GM04503 (cell line): ENCODE results near the gene MYL5.
"Not testable (repeated sequence)": the region's sequence is repeated elsewhere in the genome, so short reads cannot be mapped to it uniquely, and the experiment has no call there.

Source experiments
- DNase-seq: peaks from one replicate; pipeline ENCODE4 v3.0.0-alpha.2; 2012; ENCODE audit warnings: low read depth

MYL5 gene

GRCh38 chr4:636628-637159 is 37.6 kb upstream of the MYL5 start:
- DNase-seq = no peak

DNA sequence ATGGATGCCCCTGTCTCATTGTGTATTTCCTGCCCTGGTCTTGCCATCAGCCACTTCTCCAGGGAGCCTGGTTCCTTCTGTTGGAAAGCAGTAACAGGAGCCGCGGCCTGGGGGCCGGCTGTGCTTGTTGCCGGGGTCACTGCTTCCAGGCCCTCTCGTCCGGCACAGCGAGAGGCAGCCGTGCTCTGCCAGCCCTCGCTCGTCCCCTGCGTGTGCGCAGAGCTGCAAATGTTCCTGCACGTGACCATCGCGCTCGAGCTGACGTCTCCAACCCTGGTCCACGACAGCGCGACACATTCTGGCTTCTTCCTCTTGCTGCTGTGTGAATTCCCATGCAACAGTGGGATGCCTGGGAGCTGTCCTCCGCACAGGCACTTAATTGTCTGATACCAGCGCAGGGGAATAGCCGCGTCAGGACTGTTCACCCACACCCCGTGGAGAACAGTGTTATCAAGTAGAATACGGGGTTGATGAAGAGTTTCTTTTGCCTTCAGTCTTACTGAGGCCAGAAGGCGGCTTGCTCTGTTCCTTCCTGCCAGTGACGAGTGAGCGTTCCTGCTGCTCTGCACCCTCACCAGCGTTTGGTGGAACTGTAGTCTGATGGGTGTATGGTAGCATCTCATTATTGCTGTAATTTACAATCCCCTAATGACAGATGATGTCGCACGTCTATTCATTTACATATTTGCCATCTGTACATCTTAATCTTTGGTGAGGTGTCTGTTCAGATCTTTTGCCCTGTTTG is 36.6 kb upstream of the MYL5 start:
- DNase-seq = no peak

- DNase-seq = not testable (repeated sequence)
Measured at GRCh38 chr4:642366-642765, 32.0 kb upstream of the MYL5 start.

DNA sequence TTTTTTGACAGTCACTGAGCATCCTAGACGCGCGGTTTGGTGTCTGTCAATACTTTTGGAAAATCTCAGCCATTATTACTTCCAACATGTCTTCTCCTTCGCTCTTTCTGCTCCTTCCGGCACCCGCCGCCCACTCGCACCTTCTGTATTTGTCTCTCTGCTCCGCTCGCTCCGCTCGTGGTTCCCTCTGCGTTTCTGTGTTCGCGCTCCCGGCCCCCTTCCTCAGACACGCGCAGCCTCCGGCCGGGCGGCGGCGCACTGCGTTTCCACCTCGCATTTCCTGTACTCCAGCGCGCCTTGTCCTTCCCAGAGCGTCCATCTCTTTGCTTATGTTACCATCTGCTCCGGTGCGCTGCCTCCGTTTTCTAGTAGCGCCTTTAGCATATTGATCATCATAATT is 27.9 kb upstream of the MYL5 start:
- DNase-seq = no peak

- DNase-seq = no peak
Measured at GRCh38 chr4:647481-647880, 26.9 kb upstream of the MYL5 start.

DNA sequence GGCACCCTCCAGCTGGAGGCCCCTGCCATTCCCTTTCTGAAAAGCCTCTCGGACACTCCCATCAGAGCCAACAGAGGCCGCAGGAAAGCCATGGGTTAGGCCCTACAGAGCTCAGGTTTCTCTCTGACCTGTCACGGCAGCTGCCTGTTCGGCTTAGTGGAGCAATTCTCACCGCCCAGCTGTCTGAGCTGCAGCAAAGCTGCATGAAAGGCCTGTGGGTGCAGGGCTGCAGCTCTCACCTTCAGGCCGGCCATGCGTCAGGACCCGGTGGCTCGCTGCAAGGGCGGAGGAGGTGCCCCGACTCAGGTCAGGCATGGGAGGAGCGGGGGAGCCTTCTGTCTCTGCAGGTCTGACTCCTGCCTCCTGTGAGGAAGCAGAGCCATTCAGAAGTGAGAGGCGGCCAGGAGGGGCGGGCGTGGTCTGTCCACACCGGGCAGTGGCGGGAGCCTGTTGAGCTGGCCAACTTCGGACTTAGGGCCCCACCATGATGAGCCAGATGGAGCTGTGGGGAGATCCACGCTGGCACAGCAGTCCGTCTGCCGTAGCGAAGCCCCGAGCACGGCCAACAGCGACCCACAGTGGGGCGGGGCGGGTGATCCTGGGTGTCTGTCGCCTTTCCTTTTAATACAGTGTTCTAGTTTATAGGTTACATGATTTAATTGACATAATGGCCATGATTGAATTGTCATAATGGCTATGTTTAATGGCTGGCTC is 25.6 kb upstream of the MYL5 start:
- DNase-seq = no peak

DNA sequence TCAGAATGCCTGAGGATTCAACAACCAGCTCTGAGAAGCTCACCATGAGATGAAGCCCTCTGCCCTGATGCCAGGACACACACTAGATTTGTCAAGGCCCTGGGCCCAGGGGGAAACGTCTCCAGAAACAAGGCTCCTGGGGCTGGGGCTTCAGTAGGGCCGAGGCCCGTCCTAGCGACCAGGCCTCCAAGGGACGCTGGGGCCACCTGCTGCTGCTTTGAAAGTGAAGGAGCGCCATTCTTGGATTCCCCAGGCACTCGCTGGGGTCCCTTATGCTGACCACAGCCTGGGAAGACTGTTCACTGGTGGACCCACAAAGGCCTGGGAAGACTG is 25.1 kb upstream of the MYL5 start:
- no peak for DNase-seq

GRCh38 chr4:649751-650310 is 24.5 kb upstream of the MYL5 start:
- no peak for DNase-seq

GRCh38 chr4:650461-650860 is 23.9 kb upstream of the MYL5 start:
- DNase-seq = no peak

- no peak for DNase-seq
Measured at GRCh38 chr4:650951-651883, 23.1 kb upstream of the MYL5 start.

DNA sequence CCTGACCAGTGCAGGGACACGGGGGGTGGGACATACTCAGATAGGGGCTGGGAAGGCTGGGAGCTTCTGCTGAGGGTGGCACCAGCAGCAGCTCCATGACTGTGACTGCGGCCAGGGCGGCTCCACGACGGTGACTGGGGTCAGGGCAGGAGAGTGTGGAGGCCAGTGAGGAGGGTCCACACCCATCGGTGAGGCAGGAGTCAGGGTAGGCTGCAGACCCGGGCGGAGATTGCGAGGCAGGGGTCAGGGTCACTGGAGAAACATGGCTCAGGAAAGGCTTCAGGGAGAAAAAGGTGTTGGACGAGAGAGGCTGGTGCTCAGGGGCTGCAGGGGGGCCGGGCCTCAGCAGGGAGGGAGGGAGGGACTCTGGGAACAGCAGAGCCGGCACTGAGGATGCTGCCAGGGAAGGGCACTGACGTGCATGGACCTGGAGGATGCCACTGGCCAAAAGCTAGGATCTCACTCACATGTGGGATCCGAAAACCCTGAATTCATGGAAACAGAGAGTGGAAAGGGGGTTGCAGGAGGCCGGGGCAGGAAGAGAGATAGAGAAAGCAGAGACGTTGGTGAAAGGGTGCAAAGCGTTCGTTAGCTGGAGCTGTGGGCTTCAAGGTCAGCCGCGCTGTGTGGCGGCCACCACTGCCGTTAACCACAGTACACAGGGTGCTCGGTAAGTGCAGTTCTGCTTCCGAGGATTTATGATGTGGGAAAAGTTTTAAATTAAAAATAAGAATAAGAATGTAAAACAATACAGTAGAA is 22.3 kb upstream of the MYL5 start:
- no peak for DNase-seq

GRCh38 chr4:653080-653821 is 21.1 kb upstream of the MYL5 start:
- DNase-seq = no peak

DNA sequence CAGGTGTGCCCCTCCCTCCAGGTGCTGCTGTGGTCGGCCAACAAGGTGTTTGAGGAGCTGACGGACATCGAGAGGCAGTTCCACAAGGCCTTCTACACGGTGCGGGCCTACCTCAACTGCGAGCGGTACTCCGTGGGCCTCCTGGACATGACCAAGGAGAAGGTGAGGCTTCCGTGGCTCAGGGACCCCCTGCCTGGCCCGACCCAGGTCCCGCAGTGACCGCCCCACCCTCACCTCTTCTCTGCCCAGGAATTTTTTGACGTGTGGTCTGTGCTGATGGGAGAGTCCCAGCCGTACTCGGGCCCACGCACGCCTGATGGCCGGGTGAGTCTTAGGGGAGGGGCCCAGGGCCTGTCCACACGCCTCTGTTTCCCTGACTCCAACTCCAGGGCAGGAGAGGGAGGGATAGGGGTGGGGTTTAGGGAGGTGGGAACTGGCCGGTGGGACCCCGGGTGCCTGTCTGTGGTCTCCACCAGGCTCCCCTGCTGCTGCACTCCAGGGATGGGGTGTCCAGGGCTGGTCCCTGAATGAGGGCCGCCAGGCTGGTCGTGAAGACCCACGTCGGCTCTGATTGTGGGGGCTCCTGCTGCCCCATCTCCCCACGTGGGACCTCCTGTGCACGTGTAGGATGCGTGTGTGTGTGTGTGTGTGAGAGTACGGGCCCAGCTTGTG is 20.4 kb upstream of the MYL5 start:
- no peak for DNase-seq

GRCh38 chr4:654503-654845 is 19.9 kb upstream of the MYL5 start:
- DNase-seq = no peak

GRCh38 chr4:654871-655463 is 19.4 kb upstream of the MYL5 start:
- DNase-seq = no peak

GRCh38 chr4:655464-656151 is 18.7 kb upstream of the MYL5 start:
- no peak for DNase-seq

GRCh38 chr4:656436-657337 is 17.7 kb upstream of the MYL5 start:
- DNase-seq = no peak

- DNase-seq = no peak
Measured at GRCh38 chr4:657338-657833, 17.0 kb upstream of the MYL5 start.
